Activated CD4-positive, alpha-beta T cell treated with anti-CD3 and anti-CD28 coated beads, Interleukin-2, amount 10 ng/mL, durations not matched to agents 7 days and 5 days (primary cell): ENCODE results near the gene RPAP3. TPM values are rescaled to one million over a fixed set of nuclear protein-coding genes. Genes with fewer than 3 reads are reported as not detected.
A peak's percentile ranks its signal among the peaks of the same experiment; 100 is the strongest.

Source experiments
- CTCF ChIA-PET: fragments of 350-600 bp; sonication (Branson Sonifier 250); formaldehyde crosslinking; loops from one replicate; lab custom pipeline; 2021; ENCODE audit warnings: antibody characterized with exemption; lab: Charles Lee
- POLR2A ChIA-PET: fragments of 350-600 bp; sonication (Branson Sonifier 250); formaldehyde crosslinking; loops from one replicate; lab custom pipeline; 2021; ENCODE audit warnings: antibody characterized with exemption; lab: Charles Lee
- DNase-seq: peaks from one replicate; pipeline ENCODE4 v3.0.0-alpha.2; 2020
- H3K27ac Mint-ChIP-seq: one replicate; pipeline ENCODE4 v1.8.0; 2021; ENCODE audit warnings: mild to moderate bottlenecking, moderate library complexity, mixed read lengths
- H3K27me3 Mint-ChIP-seq: one replicate; pipeline ENCODE4 v1.8.0; 2021; ENCODE audit warnings: mixed read lengths
- H3K36me3 Mint-ChIP-seq: one replicate; pipeline ENCODE4 v1.8.0; 2021; ENCODE audit warnings: low read depth, mixed read lengths
- H3K4me1 Mint-ChIP-seq: one replicate; pipeline ENCODE4 v1.8.0; 2021; ENCODE audit warnings: mixed read lengths
- H3K4me3 Mint-ChIP-seq: one replicate; pipeline ENCODE4 v1.8.0; 2021; ENCODE audit warnings: mild to moderate bottlenecking, moderate library complexity, mixed read lengths
- H3K9me3 Mint-ChIP-seq: one replicate; pipeline ENCODE4 v1.8.0; 2021; ENCODE audit warnings: mixed read lengths
- total RNA-seq, 2 experiments: library from RNA; stranded (reverse); gene quantifications; one replicate each; pipeline ENCODE4 v1.2.3, GENCODE V29; 2021

The RPAP3 gene
- total RNA-seq, 2 experiments from 2014 or later: 40.3 to 42.9 TPM

DNA sequence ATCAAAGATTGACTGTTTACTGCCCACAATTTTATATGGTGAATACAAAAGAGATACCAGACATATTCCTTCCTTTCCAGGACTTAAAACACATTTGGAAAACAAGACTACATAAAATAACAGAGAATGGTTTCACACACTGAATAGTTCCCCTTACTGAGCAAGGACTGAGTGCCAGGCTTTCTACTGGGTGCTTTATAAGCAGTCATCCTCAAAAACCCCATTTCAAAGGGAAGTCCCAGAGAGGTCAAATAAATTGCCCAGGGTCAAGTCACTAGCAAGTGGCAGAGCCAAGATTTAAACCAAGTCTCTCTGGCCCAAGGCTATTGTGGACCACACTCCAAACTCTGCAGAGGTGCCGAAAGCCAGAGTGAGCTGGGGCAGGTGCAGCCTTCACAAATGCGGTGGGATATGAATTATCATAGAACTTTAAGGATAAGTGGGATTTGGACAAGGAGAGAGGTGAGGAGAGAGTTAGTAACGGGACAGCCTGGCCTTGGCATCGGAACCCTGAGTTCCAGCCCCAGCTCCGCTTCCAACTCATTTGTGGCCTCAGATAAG lies 9.1 kb upstream of the RPAP3 start:
- H3K27ac Mint-ChIP-seq: no peak overlapping the region
- H3K4me3 Mint-ChIP-seq: no peak overlapping the region
- peaks cover 2% of the 10 kb centered on the region for H3K36me3 Mint-ChIP-seq
- H3K27me3 Mint-ChIP-seq: no peaks in the 10 kb centered on the region
- H3K4me1 Mint-ChIP-seq: peaks cover 31% of the 10 kb centered on the region
- H3K9me3 Mint-ChIP-seq: no peaks in the 10 kb centered on the region
- POLR2A ChIA-PET: no interaction called here
- no peak for DNase-seq
- CTCF ChIA-PET: interaction anchor here (0.7 to 5.3 kb wide), 22 partner anchors 8 to 125 kb away, joined by 3 to 36 read pairs (median 5); partner anchors contain the start of genes ENDOU, RAPGEF3 and SLC48A1

- Mint-ChIP-seq H3K9me3 (no peaks in the 10 kb centered on the region), H3K4me1 (peaks cover 41% of the 10 kb centered on the region), H3K27ac (no peak overlapping the region), H3K27me3 (no peaks in the 10 kb centered on the region), H3K36me3 (peaks cover 3% of the 10 kb centered on the region), H3K4me3 (no peak overlapping the region)
- ChIA-PET CTCF (interaction anchor here (1.2 to 1.8 kb wide), 2 partner anchors 54 to 126 kb away, joined by 4 to 7 read pairs; no protein-coding TSS in a partner anchor), POLR2A (no interaction called here)
- no peak for DNase-seq
Measured at GRCh38 chr12:47712171-47712570, 6.3 kb upstream of the RPAP3 start.

- Mint-ChIP-seq H3K4me3 (no peak overlapping the region), H3K4me1 (peaks cover 33% of the 10 kb centered on the region)
- POLR2A ChIA-PET: no interaction called here
Measured at GRCh38 chr12:47711448-47711847, 5.6 kb upstream of the RPAP3 start.

GRCh38 chr12:47710278-47710677 lies 4.4 kb upstream of the RPAP3 start:
- no peak for DNase-seq
- no peak overlapping the region for H3K4me3 Mint-ChIP-seq
- H3K27ac Mint-ChIP-seq: no peak overlapping the region
- peaks cover 27% of the 10 kb centered on the region for H3K4me1 Mint-ChIP-seq
- H3K9me3 Mint-ChIP-seq: no peaks in the 10 kb centered on the region
- H3K27me3 Mint-ChIP-seq: no peaks in the 10 kb centered on the region
- ChIA-PET POLR2A (no interaction called here), CTCF (interaction anchor here (0.8 to 2.0 kb wide), 9 partner anchors 8 to 128 kb away, joined by 3 to 7 read pairs (median 4); no protein-coding TSS in a partner anchor)
- H3K36me3 Mint-ChIP-seq: peaks cover 5% of the 10 kb centered on the region

More at GRCh38 chr12:47711448-47711847, 5.6 kb upstream of the RPAP3 start:
- H3K9me3 Mint-ChIP-seq: no peaks in the 10 kb centered on the region
- H3K27me3 Mint-ChIP-seq: no peaks in the 10 kb centered on the region
- peaks cover 3% of the 10 kb centered on the region for H3K36me3 Mint-ChIP-seq
- CTCF ChIA-PET: interaction anchor here (1.2 to 1.8 kb wide), 4 partner anchors 32 to 126 kb away, joined by 3 to 7 read pairs (median 4); no protein-coding TSS in a partner anchor
- H3K27ac Mint-ChIP-seq: no peak overlapping the region
- DNase-seq: no peak

GRCh38 chr12:47709671-47710070 lies 3.8 kb upstream of the RPAP3 start:
- no peaks in the 10 kb centered on the region for H3K27me3 Mint-ChIP-seq
- DNase-seq: no peak
- H3K9me3 Mint-ChIP-seq: no peaks in the 10 kb centered on the region
- peaks cover 5% of the 10 kb centered on the region for H3K36me3 Mint-ChIP-seq
- no peak overlapping the region for H3K27ac Mint-ChIP-seq
- POLR2A ChIA-PET: no interaction called here
- CTCF ChIA-PET: interaction anchor here (0.9 to 2.0 kb wide), 6 partner anchors 9 to 124 kb away, joined by 3 to 7 read pairs (median 4); no protein-coding TSS in a partner anchor
- peaks cover 29% of the 10 kb centered on the region for H3K4me1 Mint-ChIP-seq
- H3K4me3 Mint-ChIP-seq: no peak overlapping the region

GRCh38 chr12:47709237-47709636 lies 3.4 kb upstream of the RPAP3 start:
- no peaks in the 10 kb centered on the region for H3K9me3 Mint-ChIP-seq
- CTCF ChIA-PET: interaction anchor here (1.5 to 2.0 kb wide), 2 partner anchors 9 to 58 kb away, joined by 3 to 7 read pairs; no protein-coding TSS in a partner anchor
- H3K4me3 Mint-ChIP-seq: no peak overlapping the region
- H3K27me3 Mint-ChIP-seq: no peaks in the 10 kb centered on the region
- POLR2A ChIA-PET: no interaction called here
- no peak for DNase-seq
- H3K4me1 Mint-ChIP-seq: peaks cover 30% of the 10 kb centered on the region
- peaks cover 5% of the 10 kb centered on the region for H3K36me3 Mint-ChIP-seq
- H3K27ac Mint-ChIP-seq: no peak overlapping the region

DNA sequence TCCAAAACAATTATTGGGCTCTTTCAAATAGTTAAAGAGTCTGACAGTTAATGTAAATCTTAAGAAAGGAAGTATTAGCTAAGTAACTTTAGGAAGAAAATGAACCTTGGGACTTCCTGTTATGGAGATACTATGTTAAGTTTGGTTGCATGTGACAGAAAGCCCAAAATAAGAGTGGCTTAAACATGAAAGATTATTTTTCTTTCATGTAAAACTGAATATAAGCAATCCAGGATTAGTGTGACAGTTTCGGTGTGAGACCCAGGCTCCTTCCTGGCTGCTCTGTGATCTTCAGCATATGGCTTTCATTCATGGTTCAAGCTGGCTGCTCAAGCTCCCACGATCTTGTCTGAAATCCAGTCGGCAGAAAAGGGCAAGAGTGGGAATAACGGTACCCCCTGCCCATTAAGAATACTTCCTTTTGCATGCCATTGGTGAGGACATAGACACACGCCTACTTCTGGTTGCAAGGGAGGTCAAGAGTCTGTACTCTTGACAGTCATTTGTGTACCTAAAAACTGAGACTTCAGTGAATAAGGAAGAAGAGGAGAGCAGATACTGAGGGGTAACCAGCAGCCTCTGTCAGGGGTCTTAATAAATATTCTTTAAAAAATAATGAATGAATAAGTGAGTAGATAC lies 2.2 kb upstream of the RPAP3 start:
- no peaks in the 10 kb centered on the region for H3K9me3 Mint-ChIP-seq
- peak overlapping the region; percentile 88 for H3K27ac Mint-ChIP-seq
- H3K36me3 Mint-ChIP-seq: peaks cover 14% of the 10 kb centered on the region
- peak overlapping the region; percentile 66 for H3K4me3 Mint-ChIP-seq
- H3K4me1 Mint-ChIP-seq: peaks cover 42% of the 10 kb centered on the region
- ChIA-PET POLR2A (no interaction called here), CTCF (interaction anchor here (0.5 to 2.7 kb wide), 8 partner anchors 7 to 255 kb away, joined by 3 to 8 read pairs (median 4); partner anchors contain the start of genes SLC48A1 and TMEM106C)
- H3K27me3 Mint-ChIP-seq: no peaks in the 10 kb centered on the region
- peak; percentile 16 for DNase-seq

DNA sequence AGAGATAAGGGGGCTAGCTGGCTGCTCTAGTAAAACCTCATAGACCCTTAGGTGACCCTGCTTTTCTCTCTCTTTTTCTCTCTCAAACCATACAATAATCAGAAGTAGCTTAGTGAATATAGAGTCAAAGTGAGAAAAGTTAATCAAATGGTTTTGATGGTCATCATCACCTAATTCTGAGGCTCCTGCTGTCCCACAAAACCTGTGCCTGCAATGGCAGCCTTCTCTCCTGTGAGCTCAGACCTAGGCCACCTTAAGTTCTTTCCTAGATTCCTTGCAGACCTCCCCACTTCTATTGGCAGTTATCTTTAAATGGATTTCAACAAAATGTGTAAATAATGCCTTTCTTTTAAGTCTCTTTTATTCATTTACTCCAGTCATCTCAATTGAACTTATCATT lies 1.5 kb upstream of the RPAP3 start:
- H3K27me3 Mint-ChIP-seq: no peaks in the 10 kb centered on the region
- peaks cover 16% of the 10 kb centered on the region for H3K36me3 Mint-ChIP-seq
- ChIA-PET POLR2A (no interaction called here), CTCF (interaction anchor here (0.5 to 2.7 kb wide), 7 partner anchors 8 to 130 kb away, joined by 3 to 8 read pairs (median 4); partner anchors contain the start of gene SLC48A1)
- peaks cover 45% of the 10 kb centered on the region for H3K4me1 Mint-ChIP-seq
- H3K9me3 Mint-ChIP-seq: no peaks in the 10 kb centered on the region
- no peak for DNase-seq
- peak overlapping the region; percentile 66 for H3K4me3 Mint-ChIP-seq
- H3K27ac Mint-ChIP-seq: peak overlapping the region; percentile 88

DNA sequence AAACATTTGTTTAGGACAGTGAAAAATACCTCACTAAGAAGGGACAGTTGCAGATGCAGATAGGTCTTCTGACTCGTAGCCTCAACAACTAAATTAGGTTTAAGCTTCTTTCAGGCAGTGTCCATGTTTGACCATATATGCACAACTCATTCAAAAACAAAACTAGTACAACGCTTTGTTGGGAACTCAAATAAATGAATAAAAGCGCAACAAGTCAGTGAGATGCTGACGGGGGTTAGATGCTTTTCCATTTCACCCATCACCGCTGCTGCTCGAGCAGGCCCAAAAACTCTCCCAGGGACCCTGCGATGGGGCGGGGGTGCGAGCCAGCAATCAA lies 633 bp downstream of the RPAP3 start:
- H3K4me1 Mint-ChIP-seq: peaks cover 46% of the 10 kb centered on the region
- peak overlapping the region; percentile 75 for H3K27ac Mint-ChIP-seq
- no peak for DNase-seq
- POLR2A ChIA-PET: no interaction called here
- H3K36me3 Mint-ChIP-seq: peaks cover 20% of the 10 kb centered on the region
- H3K4me3 Mint-ChIP-seq: peak overlapping the region; percentile 90
- H3K27me3 Mint-ChIP-seq: no peaks in the 10 kb centered on the region
- CTCF ChIA-PET: no interaction called here
- no peaks in the 10 kb centered on the region for H3K9me3 Mint-ChIP-seq

GRCh38 chr12:47704719-47705118 lies 1.1 kb downstream of the RPAP3 start:
- no peak for DNase-seq
- Mint-ChIP-seq H3K4me3 (peak overlapping the region; percentile 90), H3K4me1 (peaks cover 46% of the 10 kb centered on the region), H3K27ac (peak overlapping the region; percentile 75), H3K27me3 (no peaks in the 10 kb centered on the region), H3K9me3 (no peaks in the 10 kb centered on the region), H3K36me3 (peaks cover 23% of the 10 kb centered on the region)
- POLR2A ChIA-PET: no interaction called here
- CTCF ChIA-PET: no interaction called here

DNA sequence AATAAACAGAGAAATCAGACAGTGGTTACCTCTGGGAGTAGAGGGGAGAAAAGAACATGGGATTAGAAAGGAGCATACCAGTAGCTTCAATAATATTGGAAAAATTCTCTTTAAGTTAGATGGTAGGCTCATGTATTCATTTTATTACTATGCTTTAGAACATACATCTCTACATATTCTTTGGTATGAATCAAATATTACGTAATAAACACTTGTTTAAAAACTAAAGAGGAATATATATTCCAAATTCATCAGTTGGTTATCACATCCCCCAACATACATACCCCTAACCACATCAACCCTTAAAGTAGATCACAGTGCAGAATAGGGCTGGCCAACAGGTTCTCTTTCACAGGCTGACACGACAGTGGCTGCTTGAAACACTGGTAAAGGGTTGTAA lies 5.6 kb downstream of the RPAP3 start:
- POLR2A ChIA-PET: no interaction called here

GRCh38 chr12:47698631-47699030 lies 7.2 kb downstream of the RPAP3 start:
- Mint-ChIP-seq H3K4me3 (no peak overlapping the region), H3K27ac (no peak overlapping the region), H3K36me3 (peaks cover 46% of the 10 kb centered on the region), H3K27me3 (no peaks in the 10 kb centered on the region), H3K9me3 (no peaks in the 10 kb centered on the region), H3K4me1 (peaks cover 12% of the 10 kb centered on the region)
- CTCF ChIA-PET: no interaction called here
- no peak for DNase-seq
- POLR2A ChIA-PET: no interaction called here

More for the DNA sequence above, 5.6 kb downstream of the RPAP3 start:
- peaks cover 24% of the 10 kb centered on the region for H3K4me1 Mint-ChIP-seq
- no peak overlapping the region for H3K4me3 Mint-ChIP-seq
- H3K36me3 Mint-ChIP-seq: peaks cover 42% of the 10 kb centered on the region
- H3K9me3 Mint-ChIP-seq: no peaks in the 10 kb centered on the region
- CTCF ChIA-PET: no interaction called here
- H3K27me3 Mint-ChIP-seq: no peaks in the 10 kb centered on the region
- DNase-seq: no peak
- no peak overlapping the region for H3K27ac Mint-ChIP-seq

DNA sequence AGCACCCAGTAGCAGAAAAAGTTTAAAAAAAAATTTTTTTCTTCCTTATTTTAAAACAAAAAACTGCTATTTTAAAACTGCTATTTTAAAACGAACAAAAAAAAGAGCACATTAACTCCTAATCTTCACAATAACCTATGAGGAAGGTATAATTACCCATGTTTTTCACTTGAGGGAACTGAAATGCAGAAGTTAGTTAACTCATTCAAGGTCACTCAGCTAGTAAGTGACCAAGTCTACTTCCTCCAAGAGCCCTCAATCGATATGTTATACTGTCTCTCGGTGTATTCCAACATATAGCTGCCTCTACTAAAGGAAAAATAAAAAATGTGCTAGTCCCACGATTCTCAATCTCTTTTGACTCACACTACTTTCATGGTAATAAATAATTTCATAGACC lies 7.8 kb downstream of the RPAP3 start:
- peaks cover 6% of the 10 kb centered on the region for H3K4me1 Mint-ChIP-seq
- H3K27ac Mint-ChIP-seq: no peak overlapping the region
- H3K4me3 Mint-ChIP-seq: no peak overlapping the region
- H3K36me3 Mint-ChIP-seq: peaks cover 47% of the 10 kb centered on the region
- DNase-seq: no peak
- POLR2A ChIA-PET: no interaction called here
- H3K9me3 Mint-ChIP-seq: no peaks in the 10 kb centered on the region
- CTCF ChIA-PET: interaction anchor here (1.0 to 1.3 kb wide), 2 partner anchors 12 kb away, joined by 4 to 6 read pairs; no protein-coding TSS in a partner anchor
- no peaks in the 10 kb centered on the region for H3K27me3 Mint-ChIP-seq
